ENCODE data around the gene PRIM2.
"Not testable (repeated sequence)": the region's sequence is repeated elsewhere in the genome, so short reads cannot be mapped to it uniquely, and the experiment has no call there.

- not testable (repeated sequence) for TF ChIP-seq EZH2 (IDR thresholded peaks at IDR 0.05; ENCODE audit: insufficient read depth, poor library complexity, severe bottlenecking); EZH2phosphoT487 (IDR thresholded peaks at IDR 0.05; ENCODE audit: insufficient read depth, low read depth)
Observed at GRCh38 chr6:57288136-57288535, 29.3 kb upstream of the PRIM2 start.

Measured in GM23248 (cell line).